ENCODE data around the gene OR4M1.

GRCh38 chr14:19771895-19772430 lies 1.3 kb upstream of the OR4M1 start:
- TF ChIP-seq POLR2A (IDR thresholded peaks at IDR 0.05) (no peak), CTCF (IDR thresholded peaks at IDR 0.05) (no peak), POLR2AphosphoS5 (IDR thresholded peaks at IDR 0.05) (no peak)

All from breast epithelium (tissue), 3 donors.